Nucleus accumbens (tissue), 56 donors: ENCODE results near the gene TPGS1.

Experiments
- DNase-seq, 56 donors: peaks; one replicate each; lab custom pipeline; 2025; lab: John Stamatoyannopoulos, UW

Gene TPGS1

DNA sequence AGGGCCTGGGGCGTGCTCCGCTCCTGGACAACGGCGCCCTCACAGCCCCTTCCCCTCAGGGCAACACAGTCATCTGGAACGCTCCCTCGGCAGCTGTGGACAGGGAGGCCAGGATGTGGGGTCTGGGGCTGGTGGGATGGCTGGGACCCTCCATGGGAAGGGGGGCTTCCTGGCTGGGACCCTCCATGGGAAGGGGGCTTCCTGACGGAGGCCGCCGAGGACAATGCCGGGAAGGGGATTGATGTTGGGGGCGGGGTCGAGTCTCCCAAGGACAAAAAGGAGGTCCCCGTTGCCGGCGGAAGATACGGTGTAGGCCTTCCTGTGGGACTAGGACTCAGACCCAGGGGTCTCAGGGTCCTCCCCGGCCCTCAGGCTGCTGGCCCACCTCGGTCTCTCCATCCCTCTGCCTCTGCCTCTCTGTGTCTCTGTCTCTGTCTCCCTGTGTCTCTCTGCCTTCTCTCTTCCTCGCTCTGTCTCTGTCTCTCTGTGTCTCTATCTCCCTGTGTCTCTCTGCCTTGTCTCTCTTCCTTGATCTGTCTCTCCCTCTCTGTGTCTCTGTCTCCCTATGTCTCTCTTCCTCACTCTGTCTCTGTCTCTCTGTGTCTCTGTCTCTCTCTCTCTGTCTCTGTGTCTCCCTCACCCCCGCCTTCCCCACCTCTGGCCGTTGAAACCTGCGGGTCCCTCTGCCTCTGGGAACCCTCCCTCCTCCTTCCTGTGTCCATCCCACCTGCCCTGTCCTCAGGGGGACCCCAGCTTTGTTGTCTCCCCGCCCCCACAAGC lies 13.7 kb upstream of the TPGS1 start:
- DNase-seq: no peak

DNA sequence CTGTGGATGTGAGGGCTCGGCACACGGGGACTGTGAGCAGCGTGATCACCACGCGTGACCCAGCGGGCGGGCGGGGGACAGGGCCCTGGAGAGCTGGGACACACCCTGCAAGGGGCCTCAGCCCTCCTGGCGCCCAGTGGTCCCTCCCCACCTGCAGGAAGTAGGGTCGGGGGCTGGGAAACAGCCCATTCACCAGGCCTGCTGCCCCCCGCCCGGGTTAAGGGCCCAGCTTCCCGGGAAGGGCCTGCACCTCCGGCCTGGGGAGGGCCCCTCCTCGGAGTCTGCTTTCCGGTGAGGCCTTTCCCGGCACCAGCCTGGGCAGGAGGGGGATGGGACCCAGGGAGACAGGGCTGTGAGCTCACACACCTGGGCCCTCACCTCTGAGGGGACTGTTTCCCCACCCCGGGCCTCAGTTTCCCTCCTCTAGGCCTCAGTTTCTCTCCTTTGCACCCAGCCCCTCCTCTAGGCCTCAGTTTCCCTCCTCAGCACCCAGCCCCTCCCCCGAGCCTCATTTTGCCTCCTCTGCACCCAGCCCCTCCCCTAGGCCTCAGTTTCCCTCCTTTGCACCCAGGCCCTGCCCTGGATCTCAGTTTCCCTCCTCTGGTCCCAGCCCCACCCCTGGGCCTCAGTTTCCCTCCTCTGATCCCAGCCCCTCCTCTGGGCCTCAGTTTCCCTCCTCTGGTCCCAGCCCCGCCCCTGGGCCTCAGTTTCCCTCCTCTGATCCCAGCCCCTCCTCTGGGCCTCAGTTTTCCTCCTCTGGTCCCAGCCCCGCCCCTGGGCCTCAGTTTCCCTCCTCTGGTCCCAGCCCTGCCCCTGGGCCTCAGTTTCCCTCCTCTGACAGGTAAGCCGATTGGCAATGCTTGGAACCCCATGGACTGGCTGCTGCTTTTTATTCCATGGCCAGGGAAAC lies 12.9 kb upstream of the TPGS1 start:
- no peak for DNase-seq

DNA sequence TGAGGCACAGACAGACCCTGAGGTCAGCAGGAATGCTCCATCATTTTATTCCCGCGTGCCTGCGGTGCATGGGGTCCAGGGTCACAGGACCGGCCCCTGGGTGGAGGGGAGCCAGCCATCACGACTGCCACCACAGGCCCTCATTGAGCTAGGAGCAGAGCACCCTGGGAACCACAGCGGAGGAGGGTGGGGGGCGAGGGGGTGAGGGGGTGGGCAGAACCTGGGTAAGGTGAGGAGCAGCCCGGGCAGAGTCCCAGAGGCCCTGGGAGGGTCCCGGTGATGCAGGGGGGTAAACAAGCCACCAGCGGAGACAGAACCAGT lies 12.3 kb upstream of the TPGS1 start:
- DNase-seq: no peak

DNA sequence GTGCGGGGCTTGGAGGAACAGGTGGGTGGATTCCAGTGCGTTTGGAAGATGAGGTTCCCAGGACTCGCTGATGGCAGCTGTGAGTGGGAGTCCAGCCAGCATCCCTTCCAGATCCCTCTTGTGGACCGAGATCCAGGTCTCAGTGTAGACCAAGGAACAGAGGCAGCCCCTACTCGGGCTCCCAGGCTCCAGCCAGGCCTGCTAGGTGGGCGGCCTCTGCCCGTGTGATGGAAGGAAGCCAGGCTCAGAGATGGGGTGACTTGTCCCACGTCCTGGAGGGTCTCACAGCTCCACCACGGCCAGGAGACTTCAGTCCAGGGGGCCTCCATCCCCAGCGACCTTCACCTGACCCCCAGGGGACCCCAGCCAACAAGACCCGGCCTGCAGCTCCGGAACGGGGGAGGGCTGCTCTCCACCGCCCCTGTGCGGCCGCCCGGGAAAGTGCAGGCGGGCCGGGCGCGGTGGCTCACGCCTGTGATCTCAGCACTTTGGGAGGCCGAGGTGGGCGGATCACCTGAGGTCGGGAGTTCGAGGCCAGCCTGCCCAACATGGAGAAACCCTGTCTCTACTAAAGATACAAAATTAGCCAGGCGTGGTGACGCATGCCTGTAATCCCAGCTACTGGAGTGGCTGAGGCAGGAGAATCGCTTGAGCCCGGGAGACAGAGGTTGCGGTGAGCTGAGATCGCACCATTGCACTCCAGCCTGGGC lies 11.7 kb upstream of the TPGS1 start:
- peak in 2 of 56 donors; percentile 25 to 42 for DNase-seq

DNA sequence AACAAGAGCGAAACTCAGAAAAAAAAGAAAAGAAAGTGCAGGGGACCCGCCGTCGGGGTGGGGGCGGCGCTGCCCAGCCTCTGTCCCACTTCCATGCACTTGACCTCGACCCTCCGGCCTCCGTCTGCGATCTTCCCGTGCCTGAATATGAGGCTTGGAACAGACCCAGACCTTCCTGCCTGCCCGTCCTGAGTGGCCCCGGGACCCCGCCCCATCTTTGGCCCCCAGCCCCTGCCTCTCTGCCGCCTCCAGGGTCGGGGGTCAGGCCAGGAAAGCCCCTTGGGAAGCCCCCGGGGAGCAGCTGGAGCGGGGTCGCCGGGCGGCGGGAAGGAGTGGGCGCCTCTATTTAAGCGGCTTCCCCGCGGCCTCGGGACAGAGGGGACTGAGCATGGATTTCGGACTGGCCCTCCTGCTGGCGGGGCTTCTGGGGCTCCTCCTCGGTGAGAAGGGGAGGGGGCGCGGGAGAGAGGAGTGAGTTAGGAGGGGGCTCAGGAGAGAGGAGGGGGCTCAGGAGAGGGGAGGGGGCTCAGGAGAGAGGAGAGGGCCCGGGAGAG lies 11.1 kb upstream of the TPGS1 start, which contains the start of gene MADCAM1:
Gene MADCAM1 (plus strand): TSS at position 375 of the 554 bp plus-strand sequence. CDS start 14 bp downstream, at position 389.
- DNase-seq: no peak

DNA sequence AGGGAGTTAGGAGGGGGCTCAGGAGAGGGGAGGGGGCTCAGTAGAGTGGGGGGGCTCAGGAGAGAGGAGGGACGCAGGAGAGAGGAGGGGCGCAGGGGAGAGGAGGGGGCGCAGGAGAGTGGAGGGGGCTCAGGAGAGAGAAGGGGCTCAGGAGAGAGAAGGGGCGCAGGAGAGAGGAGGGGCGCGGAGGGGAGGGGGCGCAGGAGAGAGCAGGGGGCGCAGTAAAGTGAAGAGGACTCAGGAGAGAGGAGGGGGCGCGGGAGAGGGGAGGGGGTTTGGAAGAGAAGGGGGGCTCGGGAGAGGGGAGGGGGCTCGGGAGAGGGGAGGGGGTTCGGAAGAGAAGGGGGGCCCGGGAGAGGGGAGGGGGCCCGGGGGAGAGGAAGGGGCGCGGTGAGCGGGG lies 10.3 kb upstream of the TPGS1 start:
- no peak for DNase-seq

DNA sequence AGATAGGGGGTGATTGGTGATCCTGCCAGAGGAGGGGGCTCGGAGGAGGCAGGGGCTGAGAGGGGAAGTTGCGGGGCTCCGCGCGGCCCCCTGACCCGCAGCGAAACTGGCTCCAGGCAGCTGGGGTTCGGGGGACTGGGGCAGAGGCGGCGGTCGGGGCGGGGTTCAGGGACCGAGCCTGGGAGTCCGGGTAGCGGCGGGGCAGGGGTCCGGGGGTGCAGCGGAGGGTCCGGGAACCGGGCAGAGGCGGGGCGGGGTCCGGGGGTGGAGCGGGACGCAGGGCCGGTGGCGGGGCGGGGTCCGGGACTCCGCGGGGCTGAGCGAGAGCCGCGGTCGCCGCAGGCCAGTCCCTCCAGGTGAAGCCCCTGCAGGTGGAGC lies 9.8 kb upstream of the TPGS1 start:
- DNase-seq: no peak

DNA sequence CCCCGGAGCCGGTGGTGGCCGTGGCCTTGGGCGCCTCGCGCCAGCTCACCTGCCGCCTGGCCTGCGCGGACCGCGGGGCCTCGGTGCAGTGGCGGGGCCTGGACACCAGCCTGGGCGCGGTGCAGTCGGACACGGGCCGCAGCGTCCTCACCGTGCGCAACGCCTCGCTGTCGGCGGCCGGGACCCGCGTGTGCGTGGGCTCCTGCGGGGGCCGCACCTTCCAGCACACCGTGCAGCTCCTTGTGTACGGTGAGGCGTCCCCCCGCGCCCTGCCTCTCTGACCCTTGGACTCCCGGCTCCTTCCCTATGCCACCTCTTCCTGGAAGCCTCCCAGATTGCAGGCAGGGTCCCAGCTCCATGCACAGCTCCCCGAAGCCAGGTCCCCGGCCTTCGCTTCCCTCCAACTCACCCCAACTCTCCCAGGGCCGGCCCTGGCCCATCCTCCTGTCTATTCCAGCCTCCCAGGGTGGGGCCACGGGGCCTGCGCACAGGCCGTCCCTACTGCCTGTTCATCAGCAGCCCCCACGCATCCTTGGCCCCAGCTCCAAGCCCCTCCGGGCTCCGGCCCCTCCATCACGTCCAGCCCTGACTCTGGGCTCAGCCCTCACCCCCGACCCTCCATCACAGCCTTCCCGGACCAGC lies 9.3 kb upstream of the TPGS1 start:
- DNase-seq: no peak

DNA sequence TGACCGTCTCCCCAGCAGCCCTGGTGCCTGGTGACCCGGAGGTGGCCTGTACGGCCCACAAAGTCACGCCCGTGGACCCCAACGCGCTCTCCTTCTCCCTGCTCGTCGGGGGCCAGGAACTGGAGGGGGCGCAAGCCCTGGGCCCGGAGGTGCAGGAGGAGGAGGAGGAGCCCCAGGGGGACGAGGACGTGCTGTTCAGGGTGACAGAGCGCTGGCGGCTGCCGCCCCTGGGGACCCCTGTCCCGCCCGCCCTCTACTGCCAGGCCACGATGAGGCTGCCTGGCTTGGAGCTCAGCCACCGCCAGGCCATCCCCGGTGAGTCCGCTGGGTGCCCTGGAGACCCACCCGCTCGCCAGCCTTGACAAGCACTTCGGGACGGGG lies 8.8 kb upstream of the TPGS1 start:
- DNase-seq: no peak

DNA sequence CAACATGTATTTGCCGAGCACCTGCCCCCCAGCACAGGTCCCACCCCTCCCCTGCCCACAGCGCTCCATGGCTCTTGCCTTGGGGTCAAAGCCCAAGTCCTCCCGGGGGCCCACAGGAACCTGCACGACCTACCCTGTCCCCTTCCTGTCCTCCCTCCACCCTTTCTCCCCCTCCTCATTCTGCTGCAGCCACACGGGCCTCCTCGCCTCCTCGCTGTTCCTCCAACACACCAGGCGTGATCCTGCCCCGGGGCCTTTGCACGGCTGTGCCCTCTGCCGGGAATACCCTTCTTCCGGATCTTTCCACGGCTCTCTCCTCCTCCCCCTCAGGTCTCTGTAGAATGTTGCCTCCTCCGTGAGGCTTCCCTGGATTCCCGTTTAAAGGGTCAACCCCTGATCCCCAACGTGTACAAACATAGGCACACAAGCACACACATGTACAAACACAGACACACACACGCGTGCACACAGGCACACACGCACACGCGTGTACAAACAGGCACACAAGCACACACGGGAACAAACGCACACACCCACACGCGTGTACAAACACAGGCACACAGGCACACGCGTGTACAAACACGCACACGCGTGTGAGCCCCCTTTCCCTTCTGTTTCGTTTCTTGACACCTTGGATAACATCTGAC lies 8.2 kb upstream of the TPGS1 start:
- no peak for DNase-seq

DNA sequence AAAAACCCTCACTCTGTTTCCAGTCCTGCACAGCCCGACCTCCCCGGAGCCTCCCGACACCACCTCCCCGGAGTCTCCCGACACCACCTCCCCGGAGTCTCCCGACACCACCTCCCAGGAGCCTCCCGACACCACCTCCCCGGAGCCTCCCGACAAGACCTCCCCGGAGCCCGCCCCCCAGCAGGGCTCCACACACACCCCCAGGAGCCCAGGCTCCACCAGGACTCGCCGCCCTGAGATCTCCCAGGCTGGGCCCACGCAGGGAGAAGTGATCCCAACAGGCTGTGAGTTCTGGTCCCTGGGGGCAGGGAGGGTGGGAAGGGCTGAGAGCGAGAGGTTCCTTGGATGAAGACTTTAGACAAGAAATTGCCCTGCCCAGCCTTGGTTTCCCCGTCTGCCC lies 5.7 kb upstream of the TPGS1 start:
- no peak for DNase-seq

DNA sequence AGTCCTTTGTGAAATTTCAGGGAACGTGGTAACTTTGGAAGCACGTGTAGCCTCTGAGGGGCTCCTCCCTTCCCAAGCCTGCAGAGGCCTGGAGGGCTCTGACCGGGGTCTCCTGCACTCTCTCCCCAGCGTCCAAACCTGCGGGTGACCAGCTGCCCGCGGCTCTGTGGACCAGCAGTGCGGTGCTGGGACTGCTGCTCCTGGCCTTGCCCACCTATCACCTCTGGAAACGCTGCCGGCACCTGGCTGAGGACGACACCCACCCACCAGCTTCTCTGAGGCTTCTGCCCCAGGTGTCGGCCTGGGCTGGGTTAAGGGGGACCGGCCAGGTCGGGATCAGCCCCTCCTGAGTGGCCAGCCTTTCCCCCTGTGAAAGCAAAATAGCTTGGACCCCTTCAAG lies 2.7 kb upstream of the TPGS1 start:
- no peak for DNase-seq

DNA sequence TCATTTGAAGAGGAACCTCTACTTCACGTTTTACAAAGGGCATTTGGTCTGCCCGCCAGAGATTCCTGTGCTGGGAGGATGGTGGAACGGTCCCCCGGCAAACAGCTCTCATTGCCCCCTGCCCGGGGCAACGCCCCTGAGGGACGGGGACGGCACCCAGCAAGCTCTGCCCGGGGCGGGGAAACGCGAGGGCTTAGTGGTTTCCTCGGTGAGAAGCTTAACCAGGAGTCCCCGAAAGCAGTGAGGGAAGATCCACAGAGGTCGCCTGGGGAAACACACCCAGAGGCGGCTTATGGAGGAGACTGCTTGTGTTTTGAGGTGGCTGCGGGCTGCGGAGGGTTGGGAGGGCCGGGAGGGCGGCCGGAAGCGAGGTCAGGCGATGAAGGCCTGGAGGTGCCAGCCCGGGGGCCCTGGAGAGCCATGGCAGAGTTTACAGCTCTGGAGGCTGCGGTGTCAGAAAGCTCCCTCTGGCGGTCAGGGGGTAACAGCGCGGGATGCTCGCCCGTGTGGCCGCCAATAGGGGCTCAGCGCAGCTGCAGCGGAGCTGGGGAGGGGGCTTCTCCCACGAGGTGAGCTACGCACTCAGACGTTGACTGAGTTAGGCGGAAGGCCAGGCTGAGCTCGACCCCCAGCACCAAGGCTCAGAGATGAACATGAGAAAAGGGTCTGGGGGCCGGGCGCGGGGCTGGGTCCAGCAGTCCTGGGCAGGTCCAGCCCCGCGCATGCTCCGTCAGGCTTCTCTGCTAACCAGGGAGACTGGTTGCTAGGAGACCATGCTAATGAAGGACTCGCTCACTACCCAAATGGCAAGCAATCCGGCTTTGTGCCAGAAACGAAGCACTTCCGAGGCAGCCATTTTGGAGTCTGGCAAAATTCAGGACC lies 652 bp upstream of the TPGS1 start:
- DNase-seq: peak; percentile 92 to 100 (median 99)

DNA sequence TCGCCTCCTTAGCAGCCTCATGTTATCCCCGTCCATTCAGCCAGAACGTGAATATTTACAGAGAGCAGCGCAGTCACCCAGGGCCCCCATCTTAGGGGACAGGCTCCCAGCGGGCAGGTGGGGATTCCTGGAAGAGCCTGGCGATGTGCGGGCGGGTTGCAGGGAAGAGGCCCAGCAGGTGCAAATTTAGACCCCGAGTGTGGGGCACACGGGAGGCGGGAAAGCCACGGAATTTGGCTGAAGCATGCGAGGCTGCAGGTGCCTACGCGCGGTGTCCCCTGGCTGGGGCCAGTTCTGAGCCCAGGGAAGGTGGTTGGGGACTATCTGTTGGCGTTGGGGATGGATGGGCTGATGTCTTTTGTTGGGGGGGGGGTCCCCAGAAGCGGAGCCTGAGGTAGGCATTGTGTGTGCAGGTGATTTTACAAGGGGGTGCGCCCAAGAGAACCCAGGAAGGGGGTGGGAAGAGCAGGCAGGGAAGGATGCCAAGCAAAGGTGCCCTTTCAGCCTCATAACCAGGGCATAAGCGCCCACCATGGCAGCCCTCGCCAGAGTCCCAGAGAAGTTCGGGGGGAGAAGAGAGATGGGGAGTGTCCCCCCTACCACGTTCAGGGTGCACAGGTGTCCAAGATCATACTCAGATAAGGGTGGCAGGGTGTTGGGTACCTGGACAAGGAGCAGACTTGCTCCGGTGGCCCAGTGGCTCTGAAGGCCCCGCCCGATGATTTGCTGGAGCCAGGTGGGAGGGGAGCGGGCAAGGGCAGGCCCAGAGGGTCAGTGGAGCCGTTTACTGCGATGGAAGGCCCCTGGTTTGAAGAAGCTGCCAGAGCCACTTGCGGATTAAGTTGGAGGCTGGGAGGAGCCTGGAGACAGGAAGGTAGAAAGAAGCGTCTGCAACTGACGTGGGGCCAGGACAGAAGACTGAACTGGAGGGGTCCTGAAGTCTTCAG lies 1.2 kb downstream of the TPGS1 start:
- DNase-seq: no peak

DNA sequence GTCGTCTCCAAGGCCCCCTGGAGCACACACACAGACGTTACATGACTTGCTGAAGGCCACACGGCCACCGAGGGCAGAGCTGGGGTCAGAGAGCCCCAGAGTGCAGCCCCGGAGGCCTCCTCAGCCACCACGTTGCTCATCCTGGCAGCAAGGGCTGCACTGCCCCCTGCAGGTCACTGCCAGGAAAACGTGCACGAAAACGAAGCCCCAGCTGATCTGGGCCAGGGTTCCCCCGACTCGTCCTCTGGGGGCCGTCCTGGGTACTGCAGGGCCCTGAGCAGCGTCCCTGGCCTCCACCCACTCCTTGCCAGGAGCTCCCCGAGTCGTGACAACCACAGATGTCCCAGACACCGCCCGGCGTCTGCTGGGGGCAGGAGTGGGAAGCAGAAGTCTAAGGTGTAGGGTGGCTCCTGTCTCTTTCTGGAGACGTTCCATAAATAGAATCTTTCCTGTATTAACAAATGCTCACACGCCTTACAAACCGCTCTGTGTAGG lies 3.4 kb downstream of the TPGS1 start:
- DNase-seq: peak in 52 of 56 donors; percentile 12 to 85 (median 53)

DNA sequence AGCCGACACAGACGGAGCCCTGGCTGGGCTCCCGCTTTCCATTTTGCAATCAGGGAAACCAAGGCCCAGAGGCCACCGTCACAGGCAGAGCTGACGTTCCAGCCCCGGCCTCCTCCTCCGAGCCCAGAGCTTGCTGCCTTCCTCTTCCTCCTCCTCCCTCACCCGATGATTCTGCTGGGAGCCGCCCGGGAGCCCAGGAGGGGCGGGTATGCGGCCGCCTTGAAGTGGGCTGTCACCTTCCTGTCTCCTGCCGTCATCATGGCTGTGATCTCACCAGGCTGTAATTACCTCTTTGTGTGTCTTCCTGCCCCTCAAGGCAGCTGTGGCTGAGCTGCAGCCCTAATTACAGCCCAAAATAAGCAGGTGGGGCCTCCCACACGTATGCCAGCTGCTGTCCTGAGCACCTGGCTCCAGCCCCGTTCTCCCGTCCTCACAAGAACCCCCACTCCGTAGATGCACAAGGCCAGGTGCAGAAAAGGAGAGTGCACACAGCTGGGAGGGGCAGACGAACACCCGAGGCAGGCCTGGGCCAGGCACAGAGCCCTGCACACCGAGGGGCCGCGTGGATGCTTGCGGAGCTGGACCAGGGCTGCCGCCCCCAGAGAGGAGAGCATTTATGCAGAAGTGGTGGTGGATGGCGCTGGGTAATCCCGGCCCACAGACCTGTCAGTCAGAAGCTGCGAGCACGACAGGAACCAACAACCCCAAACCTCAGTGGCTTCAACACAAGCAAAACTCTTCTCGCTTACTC lies 4.0 kb downstream of the TPGS1 start:
- peak in 31 of 56 donors; percentile 19 to 85 (median 53) for DNase-seq
